Measurements from ENCODE around the gene KIF13A.

DNA sequence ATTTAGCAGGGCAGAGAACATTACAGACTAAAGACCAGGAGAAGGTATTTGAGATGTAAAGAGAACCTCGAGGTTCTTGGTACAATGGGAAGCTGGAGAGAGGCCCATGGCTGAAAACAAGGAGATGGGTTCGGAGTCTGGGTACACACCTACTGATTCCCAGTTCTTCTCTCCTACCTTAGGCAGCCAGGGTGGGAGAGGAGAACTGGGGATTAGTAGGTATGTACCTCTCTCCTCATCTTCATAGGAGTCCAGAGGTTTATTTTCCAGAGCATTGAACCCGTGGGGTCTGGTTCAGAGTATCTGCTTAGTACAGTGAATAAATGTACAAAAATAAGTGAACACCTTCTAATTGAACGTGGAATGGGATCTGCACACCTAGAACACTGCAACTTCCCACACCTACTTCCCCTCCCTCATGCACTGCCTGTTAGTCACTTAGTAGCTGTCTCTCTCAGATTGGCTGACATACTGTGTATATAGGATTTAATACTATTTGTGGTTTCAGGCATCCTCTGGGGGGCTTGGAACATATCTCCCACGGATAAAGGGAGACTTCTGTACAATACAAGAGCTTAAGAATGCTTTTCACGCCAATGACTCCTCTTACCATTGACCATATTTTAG, 257.2 kb downstream of the KIF13A start:
- TF ChIP-seq, protein P1, sequence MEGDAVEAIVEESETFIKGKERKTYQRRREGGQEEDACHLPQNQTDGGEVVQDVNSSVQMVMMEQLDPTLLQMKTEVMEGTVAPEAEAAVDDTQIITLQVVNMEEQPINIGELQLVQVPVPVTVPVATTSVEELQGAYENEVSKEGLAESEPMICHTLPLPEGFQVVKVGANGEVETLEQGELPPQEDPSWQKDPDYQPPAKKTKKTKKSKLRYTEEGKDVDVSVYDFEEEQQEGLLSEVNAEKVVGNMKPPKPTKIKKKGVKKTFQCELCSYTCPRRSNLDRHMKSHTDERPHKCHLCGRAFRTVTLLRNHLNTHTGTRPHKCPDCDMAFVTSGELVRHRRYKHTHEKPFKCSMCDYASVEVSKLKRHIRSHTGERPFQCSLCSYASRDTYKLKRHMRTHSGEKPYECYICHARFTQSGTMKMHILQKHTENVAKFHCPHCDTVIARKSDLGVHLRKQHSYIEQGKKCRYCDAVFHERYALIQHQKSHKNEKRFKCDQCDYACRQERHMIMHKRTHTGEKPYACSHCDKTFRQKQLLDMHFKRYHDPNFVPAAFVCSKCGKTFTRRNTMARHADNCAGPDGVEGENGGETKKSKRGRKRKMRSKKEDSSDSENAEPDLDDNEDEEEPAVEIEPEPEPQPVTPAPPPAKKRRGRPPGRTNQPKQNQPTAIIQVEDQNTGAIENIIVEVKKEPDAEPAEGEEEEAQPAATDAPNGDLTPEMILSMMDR (IDR thresholded peaks at IDR 0.05): no peak
- no peak for TF ChIP-seq POLR2A (IDR thresholded peaks at IDR 0.05)
